Left ventricle myocardium inferior (tissue), 1 donor: Measurements from ENCODE around the gene MOB3C. TPM values are rescaled to one million over a fixed set of nuclear protein-coding genes. Genes with fewer than 3 reads are reported as not detected.

Experiments
- DNase-seq: peaks from one replicate; pipeline ENCODE4 v3.0.0-alpha.2; 2020
- H3K27ac ChIP-seq: fragments of 200-600 bp; replicated peaks from 2 replicates; pipeline ENCODE4 v1.8.0; 2021
- H3K27me3 ChIP-seq: fragments of 200-600 bp; 2 replicates; pipeline ENCODE4 v1.8.0; 2021; ENCODE audit warnings: low read depth
- H3K36me3 ChIP-seq: fragments of 200-600 bp; 2 replicates; pipeline ENCODE4 v1.8.0; 2021
- H3K4me1 ChIP-seq: fragments of 200-600 bp; 2 replicates; pipeline ENCODE4 v1.8.0; 2021
- H3K4me3 ChIP-seq: fragments of 200-600 bp; 2 replicates; pipeline ENCODE4 v1.8.0; 2021; ENCODE audit warnings: mild to moderate bottlenecking, moderate library complexity
- H3K9me3 ChIP-seq: fragments of 200-600 bp; replicated peaks from 2 replicates; pipeline ENCODE4 v1.8.0; 2021
- CTCF ChIP-seq: fragments of 200-600 bp; IDR thresholded peaks from 2 replicates; pipeline ENCODE4 v1.8.0; 2021; ENCODE audit warnings: antibody characterized with exemption, mild to moderate bottlenecking, borderline replicate concordance
- intact Hi-C: fragments of 100-400 bp; cut with micrococcal nuclease; formaldehyde crosslinking; loops from one replicate; pipeline ENCODE4 v1.11.0; 2022
- total RNA-seq: library from RNA; stranded (reverse); fragmentation: NEBNext Ultra II Directional; extraction: Animal tissue kit (Norgen Biotek cat#: 25700); gene quantifications from one replicate; pipeline ENCODE4 v1.2.1, GENCODE V29; 2021
- donor health status: DM: no; HTN: yes; CAD: no; lungs with severe emphysema.

The MOB3C gene
- total RNA-seq, 1 donor from 2014 or later: 12.8 TPM

- Histone ChIP-seq H3K36me3 (peaks cover 36% of the 10 kb centered on the region), H3K27me3 (no peaks in the 10 kb centered on the region), H3K4me3 (no peak overlapping the region), H3K4me1 (peaks cover 71% of the 10 kb centered on the region), H3K27ac (peak overlapping the region; percentile 55), H3K9me3 (no peaks in the 10 kb centered on the region)
- no peak for TF ChIP-seq CTCF
- intact Hi-C loops: no loop called here
- peak; percentile 47 for DNase-seq
These were observed 9.1 kb downstream of the MOB3C start for GRCh38 chr1:46607345-46608130.

GRCh38 chr1:46606255-46606965 lies 10.2 kb downstream of the MOB3C start:
- no peaks in the 10 kb centered on the region for H3K9me3 ChIP-seq
- DNase-seq: no peak
- no peaks in the 10 kb centered on the region for H3K27me3 ChIP-seq
- H3K27ac ChIP-seq: peak overlapping the region; percentile 55
- peaks cover 71% of the 10 kb centered on the region for H3K4me1 ChIP-seq
- intact Hi-C loops: no loop called here
- no peak for TF ChIP-seq CTCF
- H3K4me3 ChIP-seq: no peak overlapping the region
- H3K36me3 ChIP-seq: peaks cover 29% of the 10 kb centered on the region

GRCh38 chr1:46605232-46605631 lies 11.4 kb downstream of the MOB3C start:
- TF ChIP-seq CTCF: no peak
- H3K4me1 ChIP-seq: peaks cover 75% of the 10 kb centered on the region
- peak overlapping the region; percentile 87 for H3K4me3 ChIP-seq

GRCh38 chr1:46603858-46604549 lies 12.6 kb downstream of the MOB3C start, which contains the start of gene MKNK1:
Gene MKNK1, minus strand, starts transcription at chr1:46604268. Its CDS starts 20,941 bp downstream, at chr1:46583327.
- peak; percentile 98 for DNase-seq
- Histone ChIP-seq H3K27ac (peak within 1 kb of the TSS; percentile 89), H3K9me3 (no peaks in the 10 kb centered on the region), H3K36me3 (peaks cover 11% of the 10 kb centered on the region), H3K27me3 (no peaks in the 10 kb centered on the region), H3K4me1 (peaks cover 83% of the 10 kb centered on the region), H3K4me3 (peak within 1 kb of the TSS; percentile 87)
- TF ChIP-seq CTCF: no peak
- intact Hi-C loops: no loop called here

More at GRCh38 chr1:46605232-46605631, 11.4 kb downstream of the MOB3C start:
- no peak for DNase-seq
- intact Hi-C loops: no loop called here
- no peaks in the 10 kb centered on the region for H3K9me3 ChIP-seq
- no peaks in the 10 kb centered on the region for H3K27me3 ChIP-seq
- H3K27ac ChIP-seq: peak overlapping the region; percentile 89
- peaks cover 24% of the 10 kb centered on the region for H3K36me3 ChIP-seq

- Histone ChIP-seq H3K27ac (peak overlapping the region; percentile 89), H3K27me3 (no peaks in the 10 kb centered on the region), H3K4me3 (peak overlapping the region; percentile 87), H3K4me1 (peaks cover 88% of the 10 kb centered on the region), H3K36me3 (peaks cover 6% of the 10 kb centered on the region), H3K9me3 (no peaks in the 10 kb centered on the region)
- no peak for TF ChIP-seq CTCF
- intact Hi-C loops: no loop called here
- no peak for DNase-seq
These were observed 13.1 kb downstream of the MOB3C start for GRCh38 chr1:46603481-46603857.
